ENCODE results near the gene SYNDIG1. TPM values are rescaled to one million over a fixed set of nuclear protein-coding genes. Genes with fewer than 3 reads are reported as not detected.

The SYNDIG1 gene
- total and polyA plus RNA-seq, 9 of the 15 experiments (the other 6 are each of a cell fraction or from before 2014, with no cell fraction given), result not detected

GRCh38 chr20:24543741-24544140 is 74.3 kb downstream of the SYNDIG1 start (continued):
- TF ChIP-seq ZNF785 (CRISPR knock-in tag; IDR thresholded peaks at IDR 0.05), result no peak

- BruUV-seq (replicated peaks), result no TSS peak
- H2AFZ ChIP-seq (ENCODE audit: low read depth, low read length), result no peak overlapping the region
- H3K9ac ChIP-seq (ENCODE audit: insufficient read depth in 1 of 2, low read depth in 2 of 2, low read length in 2 of 2), result no peak overlapping the region
- ATAC-seq, result no peak
- in situ Hi-C loops (cut with MboI), result no loop called here
- no peaks in the 10 kb centered on the region for H3K4me1 ChIP-seq (replicated peaks in 1 of 2; ENCODE audit: control insufficient read depth in 2 of 2, insufficient read depth in 2 of 2, low read length in 2 of 2)
- H3K9me3 ChIP-seq (replicated peaks; ENCODE audit: control insufficient read depth, insufficient read depth, low read depth, low read length), result no peaks in the 10 kb centered on the region
- no peaks in the 10 kb centered on the region for H4K20me1 ChIP-seq (replicated peaks; ENCODE audit: control insufficient read depth, insufficient read depth, low read length)
- no peaks in the 10 kb centered on the region for H3K36me3 ChIP-seq (ENCODE audit: control insufficient read depth, insufficient read depth, low read length)
- no peaks in the 10 kb centered on the region for H3K79me2 ChIP-seq (ENCODE audit: control insufficient read depth, insufficient read depth, low read length)
- ChIA-PET POLR2A (no interaction called here), CTCF (ENCODE audit: low intra/inter-chr PET ratio) (no interaction called here)
- DNase-seq (ENCODE audit: extremely low read depth in 1 of 4, low spot score in 3 of 4), result no peak
- 0% methylated on average over 4 of the region's 7 CpGs for WGBS (ENCODE audit: insufficient coverage, low coverage, missing lambda C conversion rate)
- no peak overlapping the region for H3K27ac ChIP-seq (ENCODE audit: extremely low read depth, low read depth, low read length)
- no peak overlapping the region for H3K4me3 ChIP-seq
- no peak overlapping the region for H3K4me2 ChIP-seq (ENCODE audit: insufficient read depth, low read length)
- H3K9me1 ChIP-seq (ENCODE audit: control insufficient read depth, insufficient read depth, low read length), result no peaks in the 10 kb centered on the region
- FAIRE-seq, result no peak
- intact Hi-C loops (cut with micrococcal nuclease), result no loop called here
- no peaks in the 10 kb centered on the region; a peak in 1 of 5 replicates for H3K27me3 ChIP-seq (ENCODE audit: control insufficient read depth in 2 of 2, insufficient read depth in 2 of 2, low read length in 2 of 2)
- TF ChIP-seq NR4A1 (CRISPR knock-in tag; IDR thresholded peaks at IDR 0.05), result no peak
- TF ChIP-seq NR4A1 (tag; IDR thresholded peaks at IDR 0.05), result no peak
- no peak for TF ChIP-seq ZNF12 (CRISPR knock-in tag; IDR thresholded peaks at IDR 0.05)
- TF ChIP-seq, protein P1, sequence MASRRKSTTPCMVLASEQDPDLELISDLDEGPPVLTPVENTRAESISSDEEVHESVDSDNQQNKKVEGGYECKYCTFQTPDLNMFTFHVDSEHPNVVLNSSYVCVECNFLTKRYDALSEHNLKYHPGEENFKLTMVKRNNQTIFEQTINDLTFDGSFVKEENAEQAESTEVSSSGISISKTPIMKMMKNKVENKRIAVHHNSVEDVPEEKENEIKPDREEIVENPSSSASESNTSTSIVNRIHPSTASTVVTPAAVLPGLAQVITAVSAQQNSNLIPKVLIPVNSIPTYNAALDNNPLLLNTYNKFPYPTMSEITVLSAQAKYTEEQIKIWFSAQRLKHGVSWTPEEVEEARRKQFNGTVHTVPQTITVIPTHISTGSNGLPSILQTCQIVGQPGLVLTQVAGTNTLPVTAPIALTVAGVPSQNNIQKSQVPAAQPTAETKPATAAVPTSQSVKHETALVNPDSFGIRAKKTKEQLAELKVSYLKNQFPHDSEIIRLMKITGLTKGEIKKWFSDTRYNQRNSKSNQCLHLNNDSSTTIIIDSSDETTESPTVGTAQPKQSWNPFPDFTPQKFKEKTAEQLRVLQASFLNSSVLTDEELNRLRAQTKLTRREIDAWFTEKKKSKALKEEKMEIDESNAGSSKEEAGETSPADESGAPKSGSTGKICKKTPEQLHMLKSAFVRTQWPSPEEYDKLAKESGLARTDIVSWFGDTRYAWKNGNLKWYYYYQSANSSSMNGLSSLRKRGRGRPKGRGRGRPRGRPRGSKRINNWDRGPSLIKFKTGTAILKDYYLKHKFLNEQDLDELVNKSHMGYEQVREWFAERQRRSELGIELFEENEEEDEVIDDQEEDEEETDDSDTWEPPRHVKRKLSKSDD (conservative IDR thresholded peaks at IDR 0.05; ENCODE audit: low read length), result no peak
- no peak for TF ChIP-seq SMARCE1 (IDR thresholded peaks at IDR 0.05)
- no peak for TF ChIP-seq POLR3G (IDR thresholded peaks at IDR 0.05; ENCODE audit: extremely low read depth, insufficient read length, insufficient replicate concordance)
- no peak for TF ChIP-seq TRIM28 (IDR thresholded peaks at IDR 0.05)
- TF ChIP-seq PHTF2 (CRISPR knock-in tag; IDR thresholded peaks at IDR 0.05), result no peak
- TF ChIP-seq, protein P2, sequence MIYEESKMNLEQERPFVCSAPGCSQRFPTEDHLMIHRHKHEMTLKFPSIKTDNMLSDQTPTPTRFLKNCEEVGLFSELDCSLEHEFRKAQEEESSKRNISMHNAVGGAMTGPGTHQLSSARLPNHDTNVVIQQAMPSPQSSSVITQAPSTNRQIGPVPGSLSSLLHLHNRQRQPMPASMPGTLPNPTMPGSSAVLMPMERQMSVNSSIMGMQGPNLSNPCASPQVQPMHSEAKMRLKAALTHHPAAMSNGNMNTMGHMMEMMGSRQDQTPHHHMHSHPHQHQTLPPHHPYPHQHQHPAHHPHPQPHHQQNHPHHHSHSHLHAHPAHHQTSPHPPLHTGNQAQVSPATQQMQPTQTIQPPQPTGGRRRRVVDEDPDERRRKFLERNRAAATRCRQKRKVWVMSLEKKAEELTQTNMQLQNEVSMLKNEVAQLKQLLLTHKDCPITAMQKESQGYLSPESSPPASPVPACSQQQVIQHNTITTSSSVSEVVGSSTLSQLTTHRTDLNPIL (CRISPR knock-in tag; IDR thresholded peaks at IDR 0.05), result no peak
- TF ChIP-seq RBM14 (IDR thresholded peaks at IDR 0.05; ENCODE audit: borderline replicate concordance, insufficient read depth, low read depth, low read length), result no peak
Observed at GRCh38 chr20:24544371-24544770, 74.9 kb downstream of the SYNDIG1 start.
